ENCODE measurements around the gene CCDC169.

The CCDC169 gene

GRCh38 chr13:36193151-36193855 is 104.3 kb downstream of the CCDC169 start:
- Histone ChIP-seq H3K4me1 (ENCODE audit: insufficient read depth, low read length, poor library complexity, severe bottlenecking) (no peaks in the 10 kb centered on the region), H3K9me2 (replicated peaks; ENCODE audit: low read depth, low read length) (no peaks in the 10 kb centered on the region), H3K9ac (ENCODE audit: low read depth, low read length, poor library complexity, severe bottlenecking) (no peak overlapping the region), H3F3A (ENCODE audit: low read depth) (no peaks in the 10 kb centered on the region), H3K9me3 (ENCODE audit: insufficient read depth, low read depth, low read length) (no peaks in the 10 kb centered on the region), H3K36me3 (ENCODE audit: insufficient read depth, low read length) (no peaks in the 10 kb centered on the region), H3K79me2 (ENCODE audit: insufficient read depth, low read length) (no peaks in the 10 kb centered on the region), H3K4me3 (ENCODE audit: low read length, poor library complexity, severe bottlenecking) (no peak overlapping the region), H3K4me2 (ENCODE audit: low read depth, low read length, poor library complexity, severe bottlenecking) (no peak overlapping the region), H4K20me1 (ENCODE audit: insufficient read depth, low read length, poor library complexity, severe bottlenecking) (no peaks in the 10 kb centered on the region), H3K27me3 (ENCODE audit: insufficient read depth, low read length, poor library complexity, severe bottlenecking) (no peaks in the 10 kb centered on the region), H2AFZ (ENCODE audit: low read length) (no peak overlapping the region)
- TF ChIP-seq, protein P1, sequence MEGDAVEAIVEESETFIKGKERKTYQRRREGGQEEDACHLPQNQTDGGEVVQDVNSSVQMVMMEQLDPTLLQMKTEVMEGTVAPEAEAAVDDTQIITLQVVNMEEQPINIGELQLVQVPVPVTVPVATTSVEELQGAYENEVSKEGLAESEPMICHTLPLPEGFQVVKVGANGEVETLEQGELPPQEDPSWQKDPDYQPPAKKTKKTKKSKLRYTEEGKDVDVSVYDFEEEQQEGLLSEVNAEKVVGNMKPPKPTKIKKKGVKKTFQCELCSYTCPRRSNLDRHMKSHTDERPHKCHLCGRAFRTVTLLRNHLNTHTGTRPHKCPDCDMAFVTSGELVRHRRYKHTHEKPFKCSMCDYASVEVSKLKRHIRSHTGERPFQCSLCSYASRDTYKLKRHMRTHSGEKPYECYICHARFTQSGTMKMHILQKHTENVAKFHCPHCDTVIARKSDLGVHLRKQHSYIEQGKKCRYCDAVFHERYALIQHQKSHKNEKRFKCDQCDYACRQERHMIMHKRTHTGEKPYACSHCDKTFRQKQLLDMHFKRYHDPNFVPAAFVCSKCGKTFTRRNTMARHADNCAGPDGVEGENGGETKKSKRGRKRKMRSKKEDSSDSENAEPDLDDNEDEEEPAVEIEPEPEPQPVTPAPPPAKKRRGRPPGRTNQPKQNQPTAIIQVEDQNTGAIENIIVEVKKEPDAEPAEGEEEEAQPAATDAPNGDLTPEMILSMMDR (conservative IDR thresholded peaks at IDR 0.05; ENCODE audit: low read length): no peak
- TF ChIP-seq EZH2phosphoT487 (IDR thresholded peaks at IDR 0.05; ENCODE audit: borderline replicate concordance): no peak

DNA sequence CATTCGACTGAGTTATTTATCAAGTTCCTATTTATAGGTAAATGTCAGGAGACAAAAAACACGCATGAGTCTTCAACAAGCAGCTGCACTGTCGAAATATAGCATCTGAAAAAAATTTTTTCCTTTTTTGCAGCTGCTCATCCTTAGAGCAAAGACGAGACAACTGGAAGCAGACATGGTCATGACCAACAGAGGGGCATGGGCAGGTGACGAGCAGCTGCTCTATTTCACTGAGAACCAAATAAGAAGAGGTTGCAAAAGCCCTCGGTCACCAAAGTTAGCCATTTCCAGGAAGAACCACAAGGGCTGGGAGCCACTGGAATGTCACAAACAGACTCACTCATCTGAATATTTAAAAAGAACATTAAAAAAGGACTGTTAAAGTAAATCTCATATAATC is 105.4 kb downstream of the CCDC169 start:
- no peaks in the 10 kb centered on the region for H3K4me1 ChIP-seq (ENCODE audit: insufficient read depth, low read length, poor library complexity, severe bottlenecking)
- TF ChIP-seq, protein P1 (conservative IDR thresholded peaks at IDR 0.05; ENCODE audit: low read length): no peak
- no peak for TF ChIP-seq EZH2phosphoT487 (IDR thresholded peaks at IDR 0.05; ENCODE audit: borderline replicate concordance)
- H4K20me1 ChIP-seq (ENCODE audit: insufficient read depth, low read length, poor library complexity, severe bottlenecking): no peaks in the 10 kb centered on the region
- H3K79me2 ChIP-seq (ENCODE audit: insufficient read depth, low read length): no peaks in the 10 kb centered on the region
- no peaks in the 10 kb centered on the region for H3K27me3 ChIP-seq (ENCODE audit: insufficient read depth, low read length, poor library complexity, severe bottlenecking)
- no peak overlapping the region for H3K4me3 ChIP-seq (ENCODE audit: low read length, poor library complexity, severe bottlenecking)
- no peak overlapping the region for H3K9ac ChIP-seq (ENCODE audit: low read depth, low read length, poor library complexity, severe bottlenecking)
- no peaks in the 10 kb centered on the region for H3F3A ChIP-seq (ENCODE audit: low read depth)
- no peaks in the 10 kb centered on the region for H3K36me3 ChIP-seq (ENCODE audit: insufficient read depth, low read length)
- no peaks in the 10 kb centered on the region for H3K9me2 ChIP-seq (replicated peaks; ENCODE audit: low read depth, low read length)
- H3K4me2 ChIP-seq (ENCODE audit: low read depth, low read length, poor library complexity, severe bottlenecking): no peak overlapping the region
- H3K9me3 ChIP-seq (ENCODE audit: insufficient read depth, low read depth, low read length): no peaks in the 10 kb centered on the region
- no peak overlapping the region for H2AFZ ChIP-seq (ENCODE audit: low read length)

DNA sequence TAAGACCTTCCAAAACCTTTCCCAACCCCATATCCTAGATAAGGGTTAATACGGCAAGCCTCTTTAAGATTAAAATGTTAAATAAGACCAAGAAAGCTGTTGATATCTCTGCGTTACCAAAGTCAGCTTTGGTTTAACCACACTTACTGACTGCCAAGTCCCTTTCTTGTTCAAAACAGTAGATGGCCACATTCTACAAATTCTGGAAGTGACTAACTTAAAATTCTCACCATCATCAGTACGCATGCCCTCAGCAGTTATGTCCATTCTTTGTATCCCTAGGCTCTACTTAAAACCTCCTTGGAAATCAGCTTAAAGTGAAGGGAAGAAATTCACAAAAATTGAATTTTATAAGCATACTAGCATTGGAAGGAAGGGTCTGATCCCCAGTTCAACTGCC is 106.8 kb downstream of the CCDC169 start:
- H3K36me3 ChIP-seq (ENCODE audit: insufficient read depth, low read length): no peaks in the 10 kb centered on the region
- no peak overlapping the region for H3K9ac ChIP-seq (ENCODE audit: low read depth, low read length, poor library complexity, severe bottlenecking)
- H3K79me2 ChIP-seq (ENCODE audit: insufficient read depth, low read length): no peaks in the 10 kb centered on the region
- H4K20me1 ChIP-seq (ENCODE audit: insufficient read depth, low read length, poor library complexity, severe bottlenecking): no peaks in the 10 kb centered on the region
- no peak overlapping the region for H3K4me3 ChIP-seq (ENCODE audit: low read length, poor library complexity, severe bottlenecking)
- no peaks in the 10 kb centered on the region for H3K4me1 ChIP-seq (ENCODE audit: insufficient read depth, low read length, poor library complexity, severe bottlenecking)
- H3F3A ChIP-seq (ENCODE audit: low read depth): no peaks in the 10 kb centered on the region
- no peaks in the 10 kb centered on the region for H3K27me3 ChIP-seq (ENCODE audit: insufficient read depth, low read length, poor library complexity, severe bottlenecking)
- H3K4me2 ChIP-seq (ENCODE audit: low read depth, low read length, poor library complexity, severe bottlenecking): no peak overlapping the region
- TF ChIP-seq, protein P1 (conservative IDR thresholded peaks at IDR 0.05; ENCODE audit: low read length): no peak
- TF ChIP-seq EZH2phosphoT487 (IDR thresholded peaks at IDR 0.05; ENCODE audit: borderline replicate concordance): no peak
- H2AFZ ChIP-seq (ENCODE audit: low read length): no peak overlapping the region
- no peaks in the 10 kb centered on the region for H3K9me2 ChIP-seq (replicated peaks; ENCODE audit: low read depth, low read length)
- H3K9me3 ChIP-seq (ENCODE audit: insufficient read depth, low read depth, low read length): no peaks in the 10 kb centered on the region

Data from Loucy (cell line).